H9 (cell line): ENCODE measurements around the gene CCT7. TPM values are rescaled to one million over a fixed set of nuclear protein-coding genes. Genes with fewer than 3 reads are reported as not detected.

Experiments
- DNase-seq: peaks from one replicate; pipeline ENCODE4 v3.0.0-alpha.2; 2017
- H2AFZ ChIP-seq: one replicate; pipeline ENCODE4 v1.6.1; 2013; ENCODE audit warnings: mild to moderate bottlenecking, low read length, control low read depth, moderate library complexity
- H2AK5ac ChIP-seq: 2 replicates; pipeline ENCODE4 v1.6.1; 2013; ENCODE audit warnings: low read length, control low read depth, mixed read lengths; ENCODE audit not compliant: insufficient read length
- H2BK120ac ChIP-seq: one replicate; pipeline ENCODE4 v1.6.1; 2013; ENCODE audit warnings: low read depth, mild to moderate bottlenecking, low read length, control low read depth, inconsistent platforms; ENCODE audit not compliant: poor library complexity, severe bottlenecking
- H2BK12ac ChIP-seq: 2 replicates; pipeline ENCODE4 v1.6.1; 2013; ENCODE audit warnings: low read length, control low read depth, mixed read lengths, low read depth; ENCODE audit not compliant: insufficient read length
- H2BK15ac ChIP-seq: 2 replicates; pipeline ENCODE4 v1.6.1; 2013; ENCODE audit warnings: low read depth, low read length, control low read depth
- H2BK20ac ChIP-seq: one replicate; pipeline ENCODE4 v1.6.1; 2013; ENCODE audit warnings: low read depth, mild to moderate bottlenecking, low read length, control low read depth, inconsistent platforms; ENCODE audit not compliant: poor library complexity, severe bottlenecking
- H2BK5ac ChIP-seq: 2 replicates; pipeline ENCODE4 v1.6.1; 2013; ENCODE audit warnings: low read length, control low read depth, mixed read lengths; ENCODE audit not compliant: insufficient read length
- H3K14ac ChIP-seq: 2 replicates; pipeline ENCODE4 v1.6.1; 2013; ENCODE audit warnings: low read length, control low read depth; ENCODE audit not compliant: insufficient read depth
- H3K18ac ChIP-seq: 2 replicates; pipeline ENCODE4 v1.6.1; 2013; ENCODE audit warnings: low read depth, mild to moderate bottlenecking, mixed read lengths, low read length, control low read depth; ENCODE audit not compliant: insufficient read length
- H3K23ac ChIP-seq: 2 replicates; pipeline ENCODE4 v1.6.1; 2013; ENCODE audit warnings: low read length, control low read depth, mixed read lengths, low read depth; ENCODE audit not compliant: insufficient read length
- H3K23me2 ChIP-seq: 2 replicates; pipeline ENCODE4 v1.6.1; 2013; ENCODE audit warnings: low read depth, mild to moderate bottlenecking, mixed read lengths, low read length, control low read depth; ENCODE audit not compliant: insufficient read length, poor library complexity, severe bottlenecking
- H3K27ac ChIP-seq: 2 replicates; pipeline ENCODE4 v1.5.1; 2013; ENCODE audit warnings: low read length, control low read depth, mixed read lengths, low read depth; ENCODE audit not compliant: insufficient read length
- H3K27me3 ChIP-seq: 2 replicates; pipeline ENCODE4 v1.6.1; 2013; ENCODE audit warnings: low read length, control low read depth, inconsistent platforms; ENCODE audit not compliant: insufficient read depth
- H3K4ac ChIP-seq: 2 replicates; pipeline ENCODE4 v1.6.1; 2013; ENCODE audit warnings: low read depth, mild to moderate bottlenecking, control low read depth, inconsistent platforms, low read length, moderate library complexity
- H3K4me1 ChIP-seq: 2 replicates; pipeline ENCODE4 v1.6.1; 2013; ENCODE audit warnings: low read length, control low read depth, inconsistent platforms; ENCODE audit not compliant: insufficient read depth
- H3K4me2 ChIP-seq: 2 replicates; pipeline ENCODE4 v1.6.1; 2013; ENCODE audit warnings: low read length, control low read depth, mixed read lengths; ENCODE audit not compliant: insufficient read length, insufficient read depth
- H3K56ac ChIP-seq: 2 replicates; pipeline ENCODE4 v1.6.1; 2013; ENCODE audit warnings: low read depth, mild to moderate bottlenecking, mixed read lengths, low read length, control low read depth; ENCODE audit not compliant: insufficient read length
- H3K79me1 ChIP-seq: 2 replicates; pipeline ENCODE4 v1.6.1; 2013; ENCODE audit warnings: low read depth, mild to moderate bottlenecking, moderate library complexity, low read length, control low read depth, inconsistent platforms; ENCODE audit not compliant: insufficient read depth, poor library complexity, severe bottlenecking
- H3K79me2 ChIP-seq: 2 replicates; pipeline ENCODE4 v1.6.1; 2013; ENCODE audit warnings: low read length, control low read depth, inconsistent platforms; ENCODE audit not compliant: insufficient read depth
- H3K9ac ChIP-seq: 2 replicates; pipeline ENCODE4 v1.6.1; 2013; ENCODE audit warnings: low read length, control low read depth, mixed read lengths; ENCODE audit not compliant: insufficient read length; ENCODE audit errors: extremely low read depth
- H3K9me3 ChIP-seq: one replicate; pipeline ENCODE4 v1.6.1; 2013; ENCODE audit warnings: low read depth, low read length, inconsistent platforms; ENCODE audit not compliant: control insufficient read depth
- H3T11ph ChIP-seq: one replicate; pipeline ENCODE4 v1.6.1; 2013; ENCODE audit warnings: mild to moderate bottlenecking, low read length, control low read depth, inconsistent platforms
- H4K20me1 ChIP-seq: one replicate; pipeline ENCODE4 v1.6.1; 2013; ENCODE audit not compliant: control insufficient read depth, insufficient read length, insufficient read depth
- H4K5ac ChIP-seq: 2 replicates; pipeline ENCODE4 v1.6.1; 2013; ENCODE audit warnings: low read depth, mild to moderate bottlenecking, mixed read lengths, low read length, control low read depth; ENCODE audit not compliant: insufficient read length
- H4K8ac ChIP-seq: replicated peaks from 2 replicates; pipeline ENCODE4 v1.6.1; 2013; ENCODE audit warnings: low read length, control low read depth, mixed read lengths, low read depth; ENCODE audit not compliant: insufficient read length
- H4K91ac ChIP-seq: 2 replicates; pipeline ENCODE4 v1.6.1; 2013; ENCODE audit warnings: low read depth, mild to moderate bottlenecking, moderate library complexity, mixed read lengths, low read length, control low read depth; ENCODE audit not compliant: insufficient read length
- H3K27ac Mint-ChIP-seq, 3 experiments: 2 replicates in 2 of 3; 3 replicates in 1 of 3; pipeline ENCODE4 v1.8.0; 2020 to 2021; ENCODE audit warnings: mixed read lengths in 3 of 3, mild to moderate bottlenecking in 1 of 3, moderate library complexity in 1 of 3
- H3K27me3 Mint-ChIP-seq: 2 replicates; pipeline ENCODE4 v1.8.0; 2021; ENCODE audit warnings: low read depth, mild to moderate bottlenecking, moderate library complexity, mixed read lengths
- H3K36me3 Mint-ChIP-seq, 3 experiments: 2 replicates in 2 of 3; 3 replicates in 1 of 3; pipeline ENCODE4 v1.8.0; 2020 to 2021; ENCODE audit warnings: low read depth in 3 of 3, mixed read lengths in 3 of 3; ENCODE audit not compliant: insufficient read depth in 1 of 3
- H3K4me1 Mint-ChIP-seq, 2 experiments: 2 replicates each; pipeline ENCODE4 v1.8.0; 2020; ENCODE audit warnings: mixed read lengths in 2 of 2
- H3K4me3 Mint-ChIP-seq, 2 experiments: 2 replicates in 1 of 2; 3 replicates in 1 of 2; pipeline ENCODE4 v1.8.0; 2020 to 2021; ENCODE audit warnings: mild to moderate bottlenecking in 2 of 2, mixed read lengths in 2 of 2, moderate library complexity in 1 of 2
- H3K9me3 Mint-ChIP-seq, 2 experiments: 2 replicates in 1 of 2; 3 replicates in 1 of 2; pipeline ENCODE4 v1.8.0; 2020; ENCODE audit warnings: mild to moderate bottlenecking in 2 of 2, mixed read lengths in 2 of 2, moderate library complexity in 1 of 2
- WGBS: extraction: QIAGEN DNeasy Blood & Tissue Kit; methylation state at CpG from one replicate; pipeline ENCODE4 v1.1.7; 2013; ENCODE audit warnings: missing lambda C conversion rate, low lambda C conversion rate, mixed read lengths; ENCODE audit not compliant: insufficient read length; ENCODE audit errors: extremely low coverage; 5-methylcytosine and 5-hydroxymethylcytosine counted together
- total RNA-seq: library from RNA; stranded (reverse); gene quantifications from 2 replicates; pipeline ENCODE4 v1.2.1, GENCODE V29; 2021
- TF ChIP-seq, protein P1 (sequence below): fragments of 200-600 bp; sonication (generic); conservative IDR thresholded peaks from 3 replicates; pipeline ENCODE4 v1.8.0; 2021; ENCODE audit warnings: antibody characterized with exemption, mild to moderate bottlenecking

CCT7 gene
- total RNA-seq, 1 experiment from 2014 or later = 500 TPM

DNA sequence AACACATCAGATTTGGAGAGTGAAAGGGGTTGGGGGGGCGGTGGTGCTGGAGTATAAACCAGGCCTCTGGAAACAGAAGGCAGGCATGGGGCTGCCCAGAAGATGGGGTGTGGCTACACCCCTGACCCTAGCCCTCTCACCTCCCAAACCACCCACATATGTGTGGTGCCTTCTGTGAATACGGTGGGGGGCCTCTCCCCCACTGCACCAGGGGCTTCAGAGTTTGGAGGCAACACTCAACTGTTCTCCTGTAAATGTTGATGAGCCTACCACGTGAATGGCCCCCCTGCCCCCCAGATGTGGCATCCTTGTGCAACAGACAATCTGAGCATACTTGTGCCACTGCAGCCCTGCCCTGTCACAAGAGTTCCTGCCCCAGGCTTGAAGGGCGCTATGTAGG lies 30.7 kb downstream of the CCT7 start:
- Histone ChIP-seq H2AK5ac (no peak overlapping the region), H3K23me2 (peaks cover 8% of the 10 kb centered on the region), H3K4ac (no peak overlapping the region), H4K5ac (no peak overlapping the region), H3K79me1 (no peaks in the 10 kb centered on the region), H2BK5ac (no peak overlapping the region), H4K20me1 (no peaks in the 10 kb centered on the region), H3K9me3 (no peaks in the 10 kb centered on the region), H3K9ac (no peak overlapping the region), H3K23ac (no peak overlapping the region), H3K79me2 (no peaks in the 10 kb centered on the region), H4K91ac (no peak overlapping the region), H3K14ac (no peak overlapping the region), H2AFZ (no peak overlapping the region), H4K8ac (no peak overlapping the region), H2BK12ac (no peak overlapping the region), H3K4me2 (no peak overlapping the region), H2BK20ac (no peak overlapping the region), H3K4me1 (peaks cover under 1% of the 10 kb centered on the region; the same call in 1 of the 2 replicates), H3K27ac (no peak overlapping the region), H3T11ph (no peak overlapping the region), H3K56ac (no peak overlapping the region), H2BK15ac (no peak overlapping the region), H3K27me3 (no peaks in the 10 kb centered on the region), H2BK120ac (no peak overlapping the region), H3K18ac (no peak overlapping the region)
- peaks cover 10 to 19% of the 10 kb centered on the region in 2 experiments for H3K4me1 Mint-ChIP-seq
- no peaks in the 10 kb centered on the region for H3K9me3 Mint-ChIP-seq
- WGBS = no CpG with 5 or more reads among the region's 4 CpGs
- H3K27me3 Mint-ChIP-seq = peaks cover 22% of the 10 kb centered on the region
- peaks cover 4 to 33% (median 15%) of the 10 kb centered on the region in 3 experiments; a peak in 6 of 7 replicates for H3K36me3 Mint-ChIP-seq
- no peak overlapping the region for H3K27ac Mint-ChIP-seq
- TF ChIP-seq, protein P1, sequence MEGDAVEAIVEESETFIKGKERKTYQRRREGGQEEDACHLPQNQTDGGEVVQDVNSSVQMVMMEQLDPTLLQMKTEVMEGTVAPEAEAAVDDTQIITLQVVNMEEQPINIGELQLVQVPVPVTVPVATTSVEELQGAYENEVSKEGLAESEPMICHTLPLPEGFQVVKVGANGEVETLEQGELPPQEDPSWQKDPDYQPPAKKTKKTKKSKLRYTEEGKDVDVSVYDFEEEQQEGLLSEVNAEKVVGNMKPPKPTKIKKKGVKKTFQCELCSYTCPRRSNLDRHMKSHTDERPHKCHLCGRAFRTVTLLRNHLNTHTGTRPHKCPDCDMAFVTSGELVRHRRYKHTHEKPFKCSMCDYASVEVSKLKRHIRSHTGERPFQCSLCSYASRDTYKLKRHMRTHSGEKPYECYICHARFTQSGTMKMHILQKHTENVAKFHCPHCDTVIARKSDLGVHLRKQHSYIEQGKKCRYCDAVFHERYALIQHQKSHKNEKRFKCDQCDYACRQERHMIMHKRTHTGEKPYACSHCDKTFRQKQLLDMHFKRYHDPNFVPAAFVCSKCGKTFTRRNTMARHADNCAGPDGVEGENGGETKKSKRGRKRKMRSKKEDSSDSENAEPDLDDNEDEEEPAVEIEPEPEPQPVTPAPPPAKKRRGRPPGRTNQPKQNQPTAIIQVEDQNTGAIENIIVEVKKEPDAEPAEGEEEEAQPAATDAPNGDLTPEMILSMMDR = no peak
- no peak for DNase-seq
- H3K4me3 Mint-ChIP-seq = no peak overlapping the region
